Subcutaneous adipose tissue (tissue), 4 donors: ENCODE measurements around the gene IL17RA. TPM values are rescaled to one million over a fixed set of nuclear protein-coding genes. Genes with fewer than 3 reads are reported as not detected.

Source experiments
- total RNA-seq, 4 donors: library from RNA; depleted of rRNA; stranded (reverse); fragments of >200 nt; gene quantifications; one replicate each; pipeline ENCODE4 v1.1.0, GENCODE V29; 2016
- TF ChIP-seq, protein P1 (sequence below): fragments of 450-650 bp; IDR thresholded peaks from one replicate; pipeline ENCODE4 v1.5.1; 2016; ENCODE audit warnings: low read depth, mild to moderate bottlenecking, control low read depth, antibody characterized with exemption, moderate library complexity

IL17RA gene, protein sequence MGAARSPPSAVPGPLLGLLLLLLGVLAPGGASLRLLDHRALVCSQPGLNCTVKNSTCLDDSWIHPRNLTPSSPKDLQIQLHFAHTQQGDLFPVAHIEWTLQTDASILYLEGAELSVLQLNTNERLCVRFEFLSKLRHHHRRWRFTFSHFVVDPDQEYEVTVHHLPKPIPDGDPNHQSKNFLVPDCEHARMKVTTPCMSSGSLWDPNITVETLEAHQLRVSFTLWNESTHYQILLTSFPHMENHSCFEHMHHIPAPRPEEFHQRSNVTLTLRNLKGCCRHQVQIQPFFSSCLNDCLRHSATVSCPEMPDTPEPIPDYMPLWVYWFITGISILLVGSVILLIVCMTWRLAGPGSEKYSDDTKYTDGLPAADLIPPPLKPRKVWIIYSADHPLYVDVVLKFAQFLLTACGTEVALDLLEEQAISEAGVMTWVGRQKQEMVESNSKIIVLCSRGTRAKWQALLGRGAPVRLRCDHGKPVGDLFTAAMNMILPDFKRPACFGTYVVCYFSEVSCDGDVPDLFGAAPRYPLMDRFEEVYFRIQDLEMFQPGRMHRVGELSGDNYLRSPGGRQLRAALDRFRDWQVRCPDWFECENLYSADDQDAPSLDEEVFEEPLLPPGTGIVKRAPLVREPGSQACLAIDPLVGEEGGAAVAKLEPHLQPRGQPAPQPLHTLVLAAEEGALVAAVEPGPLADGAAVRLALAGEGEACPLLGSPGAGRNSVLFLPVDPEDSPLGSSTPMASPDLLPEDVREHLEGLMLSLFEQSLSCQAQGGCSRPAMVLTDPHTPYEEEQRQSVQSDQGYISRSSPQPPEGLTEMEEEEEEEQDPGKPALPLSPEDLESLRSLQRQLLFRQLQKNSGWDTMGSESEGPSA
- total RNA-seq, result 10 to 100 TPM; 17.9 to 30.3 (median 26.2) TPM

DNA sequence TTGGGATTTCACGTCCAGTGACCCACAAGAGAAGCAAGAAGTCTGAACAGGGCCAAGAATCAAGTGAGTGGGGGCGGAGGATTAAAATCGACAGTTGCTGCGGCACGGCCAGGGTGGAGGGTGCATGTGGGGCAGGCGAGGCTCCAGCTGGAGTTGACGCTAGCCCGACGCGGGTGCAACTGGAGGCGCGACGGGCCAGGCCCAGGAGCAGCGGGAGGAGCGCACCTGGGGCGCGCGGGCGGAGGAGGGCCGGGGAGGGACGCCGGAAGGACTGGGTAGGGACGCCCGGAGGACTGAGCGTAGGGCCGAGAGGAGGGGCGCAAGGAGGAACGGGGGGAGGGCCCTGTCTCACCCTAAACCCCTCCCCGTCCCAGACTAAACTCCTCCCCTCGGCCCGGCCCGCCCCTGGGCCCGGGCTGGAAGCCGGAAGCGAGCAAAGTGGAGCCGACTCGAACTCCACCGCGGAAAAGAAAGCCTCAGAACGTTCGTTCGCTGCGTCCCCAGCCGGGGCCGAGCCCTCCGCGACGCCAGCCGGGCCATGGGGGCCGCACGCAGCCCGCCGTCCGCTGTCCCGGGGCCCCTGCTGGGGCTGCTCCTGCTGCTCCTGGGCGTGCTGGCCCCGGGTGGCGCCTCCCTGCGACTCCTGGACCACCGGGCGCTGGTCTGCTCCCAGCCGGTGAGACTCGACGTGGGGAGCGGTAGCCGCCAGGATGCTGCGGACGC lies at the start of gene IL17RA:
IL17RA (plus strand) TSS at position 447 of the 723 bp plus-strand sequence; CDS start at position 539, 92 bp downstream.
- TF ChIP-seq, protein P1, sequence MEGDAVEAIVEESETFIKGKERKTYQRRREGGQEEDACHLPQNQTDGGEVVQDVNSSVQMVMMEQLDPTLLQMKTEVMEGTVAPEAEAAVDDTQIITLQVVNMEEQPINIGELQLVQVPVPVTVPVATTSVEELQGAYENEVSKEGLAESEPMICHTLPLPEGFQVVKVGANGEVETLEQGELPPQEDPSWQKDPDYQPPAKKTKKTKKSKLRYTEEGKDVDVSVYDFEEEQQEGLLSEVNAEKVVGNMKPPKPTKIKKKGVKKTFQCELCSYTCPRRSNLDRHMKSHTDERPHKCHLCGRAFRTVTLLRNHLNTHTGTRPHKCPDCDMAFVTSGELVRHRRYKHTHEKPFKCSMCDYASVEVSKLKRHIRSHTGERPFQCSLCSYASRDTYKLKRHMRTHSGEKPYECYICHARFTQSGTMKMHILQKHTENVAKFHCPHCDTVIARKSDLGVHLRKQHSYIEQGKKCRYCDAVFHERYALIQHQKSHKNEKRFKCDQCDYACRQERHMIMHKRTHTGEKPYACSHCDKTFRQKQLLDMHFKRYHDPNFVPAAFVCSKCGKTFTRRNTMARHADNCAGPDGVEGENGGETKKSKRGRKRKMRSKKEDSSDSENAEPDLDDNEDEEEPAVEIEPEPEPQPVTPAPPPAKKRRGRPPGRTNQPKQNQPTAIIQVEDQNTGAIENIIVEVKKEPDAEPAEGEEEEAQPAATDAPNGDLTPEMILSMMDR, result no peak

DNA sequence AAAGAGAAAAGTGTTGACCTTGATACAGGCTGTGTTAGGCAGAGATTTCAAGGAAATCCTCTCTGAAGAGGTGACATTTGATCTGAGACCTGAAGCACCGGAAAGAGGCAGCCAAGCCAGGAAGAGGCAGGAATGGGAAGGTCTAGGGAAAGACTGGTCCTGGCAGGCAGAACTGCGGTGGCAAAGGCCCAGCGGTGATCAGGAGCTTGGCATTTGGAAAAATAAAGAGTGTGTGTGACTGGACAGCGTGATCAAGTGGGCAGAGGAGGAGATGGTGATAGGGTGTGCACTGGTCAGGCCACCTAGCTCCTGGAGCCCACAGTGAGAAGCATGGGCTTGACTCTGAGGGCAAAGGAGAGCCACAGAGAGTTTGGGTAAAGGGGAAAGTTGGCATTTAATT lies 49.6 kb upstream of the IL17RA start:
- TF ChIP-seq, protein P1, result no peak

DNA sequence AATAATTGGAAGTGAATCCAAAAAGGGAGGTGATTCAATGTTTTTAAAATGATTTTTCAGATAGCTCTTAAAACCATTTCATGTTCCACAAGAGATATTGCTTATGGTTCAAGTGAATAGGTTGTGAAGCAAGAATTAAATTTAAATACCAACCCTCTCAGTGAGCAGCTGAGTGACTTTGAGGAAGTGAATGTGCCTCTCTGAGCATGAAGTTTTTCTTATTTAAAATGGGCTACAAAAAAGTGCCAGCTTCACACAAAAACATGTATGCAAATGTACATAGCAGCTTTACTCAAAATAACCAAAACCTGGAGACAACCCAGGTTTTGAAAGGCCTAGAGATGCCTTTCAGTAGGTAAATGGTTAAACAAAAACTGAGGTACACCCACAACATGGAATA lies 41.3 kb upstream of the IL17RA start:
- TF ChIP-seq, protein P1, result no peak

DNA sequence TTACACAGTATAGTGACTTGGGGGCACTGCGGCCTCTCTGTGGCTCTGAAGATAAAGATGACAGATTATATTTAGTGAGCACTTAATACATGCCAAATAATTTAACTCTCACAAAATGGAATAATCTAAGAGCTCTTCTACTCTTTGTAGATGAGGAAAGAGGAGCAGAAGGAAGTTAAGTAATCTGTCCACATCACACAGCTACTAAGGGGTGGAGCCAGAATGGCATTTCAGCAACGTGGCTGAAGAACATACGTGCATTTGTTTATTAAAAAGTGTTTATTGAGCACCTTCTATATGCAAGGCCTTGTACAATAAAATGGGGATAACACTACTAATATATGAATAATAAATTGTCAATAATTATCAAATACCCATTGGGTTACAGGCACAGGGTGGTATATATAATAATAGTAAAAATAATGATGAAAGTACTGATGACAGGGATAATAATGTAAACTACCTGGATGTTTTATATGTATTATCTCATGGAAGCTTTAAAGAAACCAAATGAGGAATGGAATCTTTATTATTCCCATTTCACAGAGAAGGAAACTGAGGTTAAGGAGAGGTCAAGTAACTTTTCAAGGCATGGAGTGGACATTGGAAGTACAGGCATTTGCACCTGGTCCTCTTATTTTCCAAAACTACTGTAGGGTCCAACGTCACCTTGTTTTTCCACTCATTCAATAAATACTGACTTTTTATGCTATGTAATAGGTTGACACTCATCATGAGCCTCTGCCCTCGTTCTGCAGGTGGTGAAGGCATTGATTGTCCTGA lies 38.0 kb upstream of the IL17RA start:
- TF ChIP-seq, protein P1, result no peak

DNA sequence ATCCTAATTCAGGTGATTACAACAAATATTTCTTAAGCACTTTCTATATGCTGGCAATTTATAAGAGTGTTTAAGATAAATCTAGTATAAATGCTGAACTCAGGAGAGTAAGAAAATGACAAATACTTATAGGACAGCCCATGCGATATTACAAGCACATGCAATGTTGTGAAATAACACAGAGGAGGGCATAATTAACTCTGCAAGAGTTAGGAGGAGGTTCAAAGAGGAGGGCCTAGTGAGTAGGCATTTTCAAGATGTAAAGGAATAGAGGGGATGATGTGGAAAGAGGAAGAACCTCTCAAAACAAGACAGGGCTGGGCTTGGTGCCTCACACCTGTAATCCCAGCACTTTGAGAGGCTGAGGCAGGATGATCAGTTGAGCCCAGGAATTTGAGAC lies 37.1 kb upstream of the IL17RA start:
- TF ChIP-seq, protein P1, result no peak

DNA sequence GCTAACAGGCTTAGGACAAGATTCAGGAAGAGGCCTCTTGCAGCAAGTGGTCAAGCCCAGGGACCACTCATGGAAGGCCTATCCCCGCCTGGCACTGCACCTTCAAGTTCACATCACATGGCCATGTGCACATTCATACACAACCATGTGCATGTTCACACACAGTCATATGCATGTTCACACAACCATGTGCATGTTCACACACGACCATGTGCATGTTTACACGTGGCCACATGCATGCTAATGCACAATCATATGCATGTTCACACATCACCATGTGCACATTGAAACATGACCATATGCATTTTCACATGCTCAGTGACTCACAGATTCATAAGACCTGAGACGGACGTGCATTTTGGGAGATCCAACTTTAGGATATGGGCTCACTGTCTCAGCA lies 28.7 kb upstream of the IL17RA start:
- TF ChIP-seq, protein P1, result no peak
